Measurements from ENCODE around the gene SYNPO2L.

GRCh38 chr10:73644767-73645166 lies 11.1 kb downstream of the SYNPO2L start:
- TF ChIP-seq CTCF (IDR thresholded peaks at IDR 0.05), result no peak
- TF ChIP-seq EZH2 (IDR thresholded peaks at IDR 0.05; ENCODE audit: borderline replicate concordance, insufficient read depth, low read depth, low read length, poor library complexity, severe bottlenecking), result no peak
